Activated CD4-positive, alpha-beta T cell treated with anti-CD3 and anti-CD28 coated beads, Interleukin-2, amount 50 U/mL, for 48 hours (primary cell): ENCODE measurements around the gene B3GLCT.
"Not testable (repeated sequence)": the region's sequence is repeated elsewhere in the genome, so short reads cannot be mapped to it uniquely, and the experiment has no call there.

Experiments used
- DNase-seq, 2 experiments: peaks; one replicate each; pipeline ENCODE4 v3.0.0-alpha.2; 2020

The B3GLCT gene

GRCh38 chr13:31184981-31185645, 14.7 kb upstream of the B3GLCT start:
- DNase-seq, result no peak

- no peak for DNase-seq
Measured at GRCh38 chr13:31191748-31192147, 8.0 kb upstream of the B3GLCT start.

GRCh38 chr13:31192306-31192705, 7.5 kb upstream of the B3GLCT start:
- DNase-seq, result no peak

GRCh38 chr13:31195616-31196015, 4.2 kb upstream of the B3GLCT start:
- no peak for DNase-seq

GRCh38 chr13:31196992-31197391, 2.8 kb upstream of the B3GLCT start:
- DNase-seq, result no peak

GRCh38 chr13:31198519-31198918, 1.3 kb upstream of the B3GLCT start:
- no peak for DNase-seq

- no peak for DNase-seq
Measured at GRCh38 chr13:31199527-31199848, 287 bp upstream of the B3GLCT start.

- peak; percentile 52 to 63 for DNase-seq
Measured at GRCh38 chr13:31200637-31200971, 829 bp downstream of the B3GLCT start.

GRCh38 chr13:31201341-31202031, 1.7 kb downstream of the B3GLCT start:
- no peak for DNase-seq

GRCh38 chr13:31204592-31204991, 4.8 kb downstream of the B3GLCT start:
- no peak for DNase-seq

GRCh38 chr13:31207661-31208552, 8.1 kb downstream of the B3GLCT start:
- no peak for DNase-seq

GRCh38 chr13:31208559-31209122, 8.9 kb downstream of the B3GLCT start:
- DNase-seq, result no peak

- no peak for DNase-seq
Measured at GRCh38 chr13:31209172-31209840, 9.5 kb downstream of the B3GLCT start.

GRCh38 chr13:31209841-31210210, 10.1 kb downstream of the B3GLCT start:
- no peak for DNase-seq

GRCh38 chr13:31213651-31214289, 14.0 kb downstream of the B3GLCT start:
- DNase-seq, result no peak

- no peak for DNase-seq
Measured at GRCh38 chr13:31214435-31214834, 14.7 kb downstream of the B3GLCT start.

- not testable (repeated sequence) for DNase-seq
Measured at GRCh38 chr13:31216916-31217315, 17.1 kb downstream of the B3GLCT start.

- DNase-seq, result no peak
Measured at GRCh38 chr13:31219909-31220598, 20.3 kb downstream of the B3GLCT start.

- DNase-seq, result no peak
Measured at GRCh38 chr13:31221057-31221456, 21.3 kb downstream of the B3GLCT start.

- no peak for DNase-seq
Measured at GRCh38 chr13:31223215-31223614, 23.4 kb downstream of the B3GLCT start.

GRCh38 chr13:31223640-31224039, 23.9 kb downstream of the B3GLCT start:
- no peak for DNase-seq

- DNase-seq, result no peak
Measured at GRCh38 chr13:31224174-31224669, 24.4 kb downstream of the B3GLCT start.
